ENCODE measurements around the gene TAF1D. TPM values are rescaled to one million over a fixed set of nuclear protein-coding genes. Genes with fewer than 3 reads are reported as not detected.

TAF1D gene
- total RNA-seq, 1 donor from 2014 or later = 131 TPM

GRCh38 chr11:93728792-93729128, 12.5 kb downstream of the TAF1D start:
- Mint-ChIP-seq H3K9me3 (ENCODE audit: unreplicated experiment) (no peaks in the 10 kb centered on the region), H3K4me1 (ENCODE audit: unreplicated experiment) (peaks cover 6% of the 10 kb centered on the region), H3K4me3 (ENCODE audit: unreplicated experiment) (peak overlapping the region; percentile 60), H3K27ac (ENCODE audit: unreplicated experiment) (peak overlapping the region; percentile 43), H3K36me3 (ENCODE audit: low read depth, unreplicated experiment) (peaks cover 41% of the 10 kb centered on the region), H3K27me3 (ENCODE audit: unreplicated experiment) (no peaks in the 10 kb centered on the region)
- TF ChIP-seq CTCF (IDR thresholded peaks at IDR 0.05; ENCODE audit: unreplicated experiment) = no peak
- no peak for DNase-seq (ENCODE audit: low spot score)

- Mint-ChIP-seq H3K27me3 (ENCODE audit: unreplicated experiment) (no peaks in the 10 kb centered on the region), H3K9me3 (ENCODE audit: unreplicated experiment) (no peaks in the 10 kb centered on the region), H3K4me3 (ENCODE audit: unreplicated experiment) (no peak overlapping the region), H3K27ac (ENCODE audit: unreplicated experiment) (peak overlapping the region; percentile 26), H3K4me1 (ENCODE audit: unreplicated experiment) (peaks cover 5% of the 10 kb centered on the region), H3K36me3 (ENCODE audit: low read depth, unreplicated experiment) (peaks cover 39% of the 10 kb centered on the region)
- no peak for TF ChIP-seq CTCF (IDR thresholded peaks at IDR 0.05; ENCODE audit: unreplicated experiment)
- DNase-seq (ENCODE audit: low spot score) = no peak
Observed at GRCh38 chr11:93727985-93728791, 13.1 kb downstream of the TAF1D start.

- Mint-ChIP-seq H3K9me3 (ENCODE audit: unreplicated experiment) (no peaks in the 10 kb centered on the region), H3K4me3 (ENCODE audit: unreplicated experiment) (no peak overlapping the region), H3K27ac (ENCODE audit: unreplicated experiment) (no peak overlapping the region), H3K4me1 (ENCODE audit: unreplicated experiment) (peaks cover 8% of the 10 kb centered on the region), H3K27me3 (ENCODE audit: unreplicated experiment) (peaks cover 2% of the 10 kb centered on the region), H3K36me3 (ENCODE audit: low read depth, unreplicated experiment) (peaks cover 24% of the 10 kb centered on the region)
- TF ChIP-seq CTCF (IDR thresholded peaks at IDR 0.05; ENCODE audit: unreplicated experiment) = no peak
- no peak for DNase-seq (ENCODE audit: low spot score)
Observed at GRCh38 chr11:93724089-93724488, 17.2 kb downstream of the TAF1D start.

GRCh38 chr11:93720522-93720921, 20.8 kb downstream of the TAF1D start:
- peaks cover 33% of the 10 kb centered on the region for H3K36me3 Mint-ChIP-seq (ENCODE audit: low read depth, unreplicated experiment)
- TF ChIP-seq CTCF (IDR thresholded peaks at IDR 0.05; ENCODE audit: unreplicated experiment) = no peak
- peaks cover 12% of the 10 kb centered on the region for H3K27me3 Mint-ChIP-seq (ENCODE audit: unreplicated experiment)
- peaks cover 26% of the 10 kb centered on the region for H3K4me1 Mint-ChIP-seq (ENCODE audit: unreplicated experiment)
- H3K9me3 Mint-ChIP-seq (ENCODE audit: unreplicated experiment) = no peaks in the 10 kb centered on the region
- H3K4me3 Mint-ChIP-seq (ENCODE audit: unreplicated experiment) = no peak overlapping the region
- no peak overlapping the region for H3K27ac Mint-ChIP-seq (ENCODE audit: unreplicated experiment)
- DNase-seq (ENCODE audit: low spot score) = no peak

- Mint-ChIP-seq H3K27me3 (ENCODE audit: unreplicated experiment) (peaks cover 12% of the 10 kb centered on the region), H3K27ac (ENCODE audit: unreplicated experiment) (peak overlapping the region; percentile 95), H3K9me3 (ENCODE audit: unreplicated experiment) (no peaks in the 10 kb centered on the region), H3K4me3 (ENCODE audit: unreplicated experiment) (no peak overlapping the region), H3K36me3 (ENCODE audit: low read depth, unreplicated experiment) (peaks cover 36% of the 10 kb centered on the region), H3K4me1 (ENCODE audit: unreplicated experiment) (peaks cover 28% of the 10 kb centered on the region)
- DNase-seq (ENCODE audit: low spot score) = no peak
- no peak for TF ChIP-seq CTCF (IDR thresholded peaks at IDR 0.05; ENCODE audit: unreplicated experiment)
Observed at GRCh38 chr11:93719310-93719709, 22.0 kb downstream of the TAF1D start.
